Activated T-helper 1 cell treated with Interleukin-2 at 50 U/mL for 16 hours (primary cell): Measurements from ENCODE around the gene SLX9.

ENCODE experiments used
- DNase-seq: peaks from one replicate; pipeline ENCODE4 v3.0.0-alpha.2; 2020; ENCODE audit warnings: low read depth

The SLX9 gene

DNA sequence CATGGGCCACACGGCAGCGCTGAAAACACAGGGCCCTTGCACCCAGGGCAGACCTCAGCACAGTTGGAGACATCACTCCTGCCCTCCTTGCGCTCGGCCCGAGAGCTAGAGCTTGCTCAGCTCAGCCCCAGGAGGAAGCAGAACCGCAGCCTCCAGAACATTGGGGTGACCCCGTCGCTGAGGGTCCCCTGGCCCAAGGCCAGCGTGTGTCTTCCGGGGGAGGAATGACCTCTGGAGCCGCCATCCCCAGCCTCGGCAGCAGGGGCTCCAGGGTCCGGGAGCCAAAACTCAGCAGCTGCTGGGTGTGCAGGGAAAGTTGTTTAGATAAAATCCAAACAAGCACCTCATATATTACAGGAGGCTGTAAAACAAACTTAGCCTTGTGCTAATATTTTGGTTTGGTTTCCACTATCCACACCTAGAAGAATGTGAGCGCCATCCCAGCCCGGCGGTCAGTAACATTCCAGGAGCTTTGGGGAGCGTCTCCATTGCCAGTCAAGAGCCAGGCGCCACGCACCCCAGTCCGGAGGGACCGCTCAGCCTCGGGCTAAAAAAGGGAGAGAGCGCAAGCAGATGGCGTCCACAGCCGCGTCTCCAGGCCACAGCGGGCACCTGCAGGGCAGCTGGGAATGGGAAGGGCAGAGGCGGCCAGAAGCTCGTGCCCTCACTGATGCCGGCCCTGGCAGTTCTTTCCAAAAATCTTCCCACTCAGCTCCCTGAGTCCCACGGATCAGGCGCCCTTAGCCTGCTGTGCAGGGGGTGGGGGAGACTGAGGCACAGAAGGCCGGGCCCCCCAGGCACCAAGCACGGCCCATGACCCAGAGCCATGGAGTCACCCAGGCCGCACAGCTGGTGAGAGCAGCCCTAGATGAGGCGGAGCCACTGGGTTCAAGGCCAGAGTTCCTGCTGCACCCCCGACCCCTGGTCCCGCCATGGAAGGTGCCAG is 52.0 kb downstream of the SLX9 start:
- DNase-seq, result no peak

GRCh38 chr21:44992608-44993031 is 52.8 kb downstream of the SLX9 start:
- DNase-seq, result no peak

DNA sequence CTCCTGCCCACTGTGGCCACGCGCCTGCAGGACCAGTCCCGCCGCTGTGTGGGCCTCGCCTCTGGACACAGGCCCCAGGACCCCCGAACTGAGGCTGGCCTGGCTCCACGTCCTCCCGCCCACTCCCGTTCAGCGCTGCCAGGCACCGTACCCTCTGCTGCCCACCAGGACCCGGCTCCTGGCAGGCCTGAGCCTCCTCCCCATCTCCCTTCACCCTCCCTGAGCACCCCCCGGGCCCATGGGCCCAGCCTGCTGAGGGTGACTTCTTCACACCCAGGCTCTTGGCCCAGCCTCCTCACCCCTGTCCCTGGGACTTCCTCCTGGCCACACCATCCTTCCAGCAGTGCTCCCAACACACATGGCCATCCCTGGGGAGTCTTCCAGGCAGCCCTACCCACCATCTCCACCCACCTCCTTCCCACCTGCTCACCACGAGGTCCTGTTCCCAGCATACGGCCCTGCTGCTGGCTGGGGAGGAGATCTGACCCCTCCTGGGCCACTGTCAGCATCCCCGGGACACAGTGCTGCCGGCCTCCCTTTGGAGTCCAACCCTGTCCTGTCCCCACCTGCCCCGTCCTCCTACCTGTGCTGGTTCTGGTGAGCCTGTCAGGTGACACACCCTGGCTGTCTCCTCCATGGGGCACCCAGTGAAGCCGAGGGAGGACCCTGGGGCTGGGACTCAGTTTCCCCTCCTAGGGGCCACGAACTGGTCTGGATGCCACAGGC is 53.7 kb downstream of the SLX9 start:
- DNase-seq, result no peak

DNA sequence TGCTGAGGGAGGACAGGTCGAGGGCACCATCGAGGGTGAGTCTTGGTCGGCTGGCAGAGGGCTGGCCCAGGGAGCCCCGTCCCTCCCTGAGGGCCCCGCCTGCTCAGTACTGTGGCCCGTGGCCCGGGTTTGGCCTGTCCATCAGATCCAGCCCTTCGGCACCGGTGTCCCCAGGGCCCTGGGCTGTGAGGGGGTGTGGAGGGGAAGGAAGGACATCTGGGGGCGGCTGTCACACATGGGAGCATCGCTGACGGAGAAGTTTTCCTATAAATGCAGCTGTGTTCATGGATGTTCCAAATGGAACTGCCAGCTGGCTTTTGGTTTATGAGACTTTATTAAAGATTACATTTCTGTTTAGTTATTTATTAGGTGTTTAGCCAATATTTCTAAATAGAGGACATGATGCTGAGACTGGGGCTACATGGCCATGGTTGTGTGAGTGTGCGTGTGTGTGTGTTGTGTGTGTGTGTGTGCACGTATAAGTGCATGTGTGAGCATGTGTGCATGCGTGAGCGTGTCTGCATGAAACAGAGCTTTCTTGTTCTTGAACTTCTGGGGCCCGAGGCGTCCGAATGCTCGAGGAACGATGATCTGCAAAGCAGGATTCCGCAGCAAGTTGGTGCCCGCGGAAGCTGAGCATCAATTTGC is 54.3 kb downstream of the SLX9 start:
- DNase-seq, result no peak

- no peak for DNase-seq
Measured at GRCh38 chr21:44994695-44995342, 55.0 kb downstream of the SLX9 start.

DNA sequence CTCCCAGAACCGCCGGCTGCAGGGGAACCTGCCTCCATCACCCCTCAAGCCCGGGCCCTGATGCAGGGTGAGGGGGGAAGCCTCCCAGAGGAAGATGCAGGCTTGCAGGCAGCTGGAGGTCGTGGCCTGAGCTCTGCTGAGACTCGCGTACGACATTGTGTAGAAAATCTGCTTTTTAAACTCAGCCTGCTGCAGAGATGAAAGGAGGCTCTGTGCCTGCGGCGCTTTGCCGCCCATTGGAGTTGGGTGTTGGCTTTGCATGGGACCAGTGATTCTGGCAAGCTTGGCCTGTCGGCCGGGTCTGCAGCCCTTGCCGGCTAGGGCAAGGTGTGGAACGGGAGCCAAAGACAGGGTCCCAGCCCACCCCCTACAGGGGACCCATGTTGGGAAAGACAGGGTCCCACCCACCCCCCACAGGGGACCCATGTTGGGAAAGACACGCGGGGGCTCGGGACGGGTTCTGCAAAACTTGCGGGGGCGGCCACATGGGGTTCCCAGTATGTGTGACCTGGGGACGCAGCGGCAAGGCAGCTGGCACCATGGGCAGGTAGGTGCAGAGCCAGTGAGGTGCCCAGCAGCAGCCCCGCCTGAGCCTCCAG is 55.6 kb downstream of the SLX9 start:
- no peak for DNase-seq

DNA sequence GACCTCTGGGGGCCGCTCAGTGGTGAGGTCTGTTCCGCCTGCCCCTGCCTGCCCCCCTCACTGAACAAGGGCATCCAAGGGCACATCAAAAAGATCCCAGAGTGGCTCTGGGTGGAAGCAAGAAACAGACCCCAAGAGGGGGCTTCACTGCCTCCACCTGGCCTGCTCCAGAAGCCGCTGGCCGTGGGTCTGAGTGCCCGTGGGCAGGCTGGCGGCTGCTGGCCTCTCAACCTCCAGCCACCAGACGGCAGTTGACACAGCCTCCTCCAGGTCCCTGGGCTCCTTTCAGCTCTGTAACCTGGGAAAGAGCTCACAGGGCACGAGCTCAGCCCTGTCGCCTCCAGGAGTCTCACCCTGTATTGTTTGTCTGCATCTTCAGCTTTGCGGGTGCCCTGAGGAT is 56.3 kb downstream of the SLX9 start:
- no peak for DNase-seq

- no peak for DNase-seq
Measured at GRCh38 chr21:44996501-44996921, 56.7 kb downstream of the SLX9 start.

DNA sequence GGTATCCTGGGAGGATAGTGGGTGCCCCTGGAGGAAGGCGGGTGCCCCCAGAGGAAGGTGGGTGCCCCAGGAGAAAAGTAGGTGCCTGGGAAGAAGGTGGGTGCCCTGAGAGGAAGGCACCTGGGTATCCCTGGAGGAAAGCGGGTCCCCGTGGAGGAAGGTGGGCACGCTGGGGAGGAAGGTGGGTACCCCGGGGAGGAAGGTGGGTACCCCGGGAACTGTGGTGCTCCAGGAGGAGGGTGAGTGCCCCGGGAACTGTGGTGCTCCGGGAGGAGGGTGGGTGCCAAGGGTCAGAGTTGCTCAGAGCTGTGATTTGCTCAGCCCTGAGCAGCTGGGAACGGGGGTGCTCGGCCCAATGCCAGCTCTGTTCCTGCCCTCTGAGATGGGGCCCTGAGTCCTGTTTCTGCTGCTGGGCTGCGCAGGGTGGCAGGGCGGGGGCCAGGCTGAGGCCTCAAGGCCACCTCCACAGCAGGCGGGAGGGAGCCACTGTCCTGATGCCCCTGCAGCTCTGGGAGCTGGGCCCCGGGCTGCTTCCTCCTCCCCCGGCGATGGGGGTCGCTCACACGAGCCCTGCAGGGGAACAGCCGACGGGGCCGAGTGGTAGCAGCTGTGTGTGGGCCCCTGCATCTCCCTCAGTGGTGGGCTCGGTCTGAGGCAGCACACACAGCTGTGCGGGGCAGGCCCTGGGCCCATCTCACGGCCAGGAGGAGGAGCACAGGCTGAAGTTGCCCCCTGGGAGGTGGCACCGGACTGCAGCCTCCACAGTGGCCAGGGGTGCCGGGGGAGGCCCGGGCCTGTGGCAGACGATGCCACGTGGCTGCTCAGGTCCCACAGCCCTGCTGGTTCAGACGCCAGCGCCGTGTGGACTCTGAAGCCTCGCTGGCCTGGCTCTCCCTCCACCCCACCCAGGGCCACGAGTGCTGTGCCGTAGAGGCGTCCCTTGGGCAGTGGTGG is 57.4 kb downstream of the SLX9 start:
- no peak for DNase-seq

DNA sequence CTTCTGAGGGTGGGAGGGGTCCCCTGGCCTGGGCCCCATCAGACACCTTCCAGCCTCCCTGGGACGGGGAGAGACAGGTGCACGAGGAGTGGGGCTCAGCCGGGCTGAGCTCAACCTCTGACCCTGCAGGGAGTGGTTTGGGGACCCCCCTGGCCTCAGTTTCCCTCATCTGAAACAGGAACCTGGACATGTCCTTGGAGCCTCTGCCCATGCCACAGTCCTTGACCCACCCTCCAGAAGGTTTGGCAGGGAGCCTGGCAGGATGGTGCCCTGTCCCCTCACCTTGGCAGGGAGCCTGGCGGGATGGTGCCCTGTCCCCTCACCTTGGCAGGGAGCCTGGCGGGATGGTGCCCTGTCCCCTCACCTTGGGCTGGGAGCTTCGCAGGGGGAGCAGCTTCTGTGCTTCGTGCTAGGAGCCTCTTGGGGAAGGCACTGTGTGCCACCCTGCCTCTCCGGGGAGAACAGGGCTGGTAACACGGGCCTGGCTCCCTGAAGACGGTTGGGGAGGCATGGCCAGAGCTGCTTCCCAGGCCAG is 58.3 kb downstream of the SLX9 start:
- no peak for DNase-seq

DNA sequence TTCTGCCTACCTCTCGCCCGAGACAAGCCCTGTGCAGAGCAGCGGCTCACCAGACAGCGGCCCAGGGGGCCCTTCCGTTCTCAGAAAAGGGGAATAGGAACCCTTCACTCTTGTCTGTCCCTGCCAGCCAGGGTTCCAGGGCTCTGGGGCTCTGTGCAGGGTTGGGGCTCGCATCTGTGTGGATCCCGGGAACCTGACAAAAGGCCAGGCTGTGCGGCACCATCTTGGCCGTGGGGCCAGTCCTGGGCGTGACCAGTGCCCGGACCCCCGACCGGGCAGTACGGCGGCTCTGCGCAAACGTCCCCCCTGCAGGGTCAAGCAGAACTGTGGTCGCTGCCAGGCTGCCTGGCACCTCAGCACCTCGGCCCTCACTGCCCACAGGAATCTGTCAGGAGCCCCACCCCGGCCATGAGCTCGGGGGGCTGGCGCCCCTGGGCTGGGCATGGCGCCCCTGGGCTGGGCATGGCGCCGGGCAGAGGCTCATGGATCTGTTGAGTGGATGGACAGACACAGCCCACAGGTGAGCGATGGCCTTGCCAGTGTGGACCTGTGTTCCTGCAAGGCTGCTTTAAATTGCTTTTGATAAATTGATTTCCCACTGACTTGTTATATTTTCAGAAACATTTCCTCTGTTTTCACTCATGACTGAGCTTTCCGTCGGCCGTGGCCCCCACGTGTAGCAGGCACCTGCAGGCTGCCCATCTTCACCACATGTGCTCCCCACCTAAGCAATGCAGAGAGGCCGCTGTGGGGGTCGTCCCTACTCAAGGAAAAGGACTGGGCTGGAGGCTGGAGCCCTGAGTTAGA is 59.0 kb downstream of the SLX9 start:
- DNase-seq, result no peak

- DNase-seq, result no peak
Measured at GRCh38 chr21:44999428-44999971, 59.7 kb downstream of the SLX9 start.

GRCh38 chr21:44999972-45000636 is 60.3 kb downstream of the SLX9 start:
- no peak for DNase-seq

DNA sequence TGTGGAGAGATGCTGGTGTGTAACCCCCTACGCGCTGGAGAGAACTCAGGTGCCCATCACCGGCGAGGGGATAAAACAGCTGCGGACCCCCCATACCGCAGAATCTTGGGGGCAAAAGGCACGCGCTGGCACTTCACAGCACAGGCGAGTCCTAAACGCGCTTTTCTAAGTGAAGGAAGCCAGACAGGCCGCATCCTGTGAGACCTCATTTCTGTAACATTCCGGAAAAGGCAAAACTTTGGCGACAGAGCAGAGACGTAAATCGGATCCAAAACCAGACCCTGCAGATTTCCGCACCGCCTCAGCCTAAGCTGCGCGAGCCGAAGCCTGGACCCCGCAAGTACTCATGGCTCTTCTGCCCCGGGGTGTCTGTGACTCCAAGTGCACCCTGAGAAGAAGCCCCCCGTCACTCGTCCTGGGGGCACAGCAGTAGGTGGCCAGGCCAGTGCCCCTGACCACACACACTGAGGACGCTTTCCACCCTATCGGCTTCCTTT is 60.9 kb downstream of the SLX9 start:
- no peak for DNase-seq

DNA sequence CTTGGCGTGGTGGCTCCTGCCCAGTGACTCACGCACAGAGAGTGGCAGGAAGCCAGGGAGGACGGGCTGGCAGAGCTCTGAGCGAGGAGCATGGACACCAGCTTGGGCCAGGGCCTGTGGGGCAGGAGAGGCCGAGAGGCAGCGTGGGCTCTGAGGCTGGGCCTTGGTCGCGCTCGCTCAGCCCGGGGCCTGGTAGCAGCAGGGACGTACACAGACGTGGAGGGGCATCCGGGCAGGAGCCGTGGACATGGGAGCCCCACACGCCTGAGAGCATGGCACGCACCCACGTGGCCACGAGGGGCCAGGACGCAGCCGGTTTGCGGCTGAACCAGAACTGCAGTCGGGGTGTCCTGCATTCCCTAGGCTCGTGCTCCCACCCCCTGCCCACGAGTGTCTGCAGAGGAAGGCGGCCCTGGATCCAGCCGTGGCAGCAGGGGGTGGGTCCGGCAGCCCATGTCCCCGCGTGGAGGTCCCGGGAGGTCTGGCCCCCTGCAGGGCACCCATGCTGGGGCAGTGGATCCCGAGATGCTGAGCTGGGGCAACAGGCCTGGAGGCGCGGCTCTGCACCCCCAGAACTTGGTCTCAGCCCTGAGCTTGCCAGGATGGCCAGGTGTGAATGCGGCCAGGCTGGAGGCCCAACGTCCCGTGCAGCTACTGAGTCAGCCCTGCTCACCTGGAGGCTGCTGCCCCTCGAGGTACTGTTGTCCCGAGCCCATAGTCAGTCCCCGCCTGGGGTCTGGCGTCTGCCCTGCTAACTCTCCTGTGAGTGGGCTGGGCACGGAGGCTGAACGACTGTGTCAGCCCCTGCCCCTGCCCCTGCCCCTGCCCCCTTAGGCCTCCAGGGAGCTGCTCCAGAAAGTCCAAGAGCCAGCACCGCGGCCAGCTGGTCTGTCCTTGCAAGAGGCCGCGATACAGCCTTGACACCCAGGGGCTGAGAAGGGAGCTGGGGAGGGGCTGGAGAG is 61.6 kb downstream of the SLX9 start:
- DNase-seq, result no peak

GRCh38 chr21:45002381-45003204 is 62.8 kb downstream of the SLX9 start:
- DNase-seq, result no peak
